GM18907 (cell line): Measurements from ENCODE around the gene CLASP1.
"Not testable (repeated sequence)": the region's sequence is repeated elsewhere in the genome, so short reads cannot be mapped to it uniquely, and the experiment has no call there.

Experiments used
- ATAC-seq: cut with Tn5 transposase; IDR thresholded peaks from one replicate; pipeline ENCODE4 v1.9.1; 2021; ENCODE audit warnings: mild to moderate bottlenecking, moderate library complexity; ENCODE audit not compliant: unreplicated experiment

The CLASP1 gene

GRCh38 chr2:121626777-121627524 is 22.3 kb downstream of the CLASP1 start:
- no peak for ATAC-seq

GRCh38 chr2:121625953-121626352 is 23.3 kb downstream of the CLASP1 start:
- ATAC-seq, result no peak

- no peak for ATAC-seq
Observed at GRCh38 chr2:121617042-121617599, 32.1 kb downstream of the CLASP1 start.

GRCh38 chr2:121613774-121614173 is 35.5 kb downstream of the CLASP1 start:
- ATAC-seq, result no peak

GRCh38 chr2:121613152-121613551 is 36.1 kb downstream of the CLASP1 start:
- ATAC-seq, result no peak

GRCh38 chr2:121611730-121612705 is 37.2 kb downstream of the CLASP1 start:
- no peak for ATAC-seq

GRCh38 chr2:121611048-121611649 is 38.1 kb downstream of the CLASP1 start:
- ATAC-seq, result not testable (repeated sequence)

DNA sequence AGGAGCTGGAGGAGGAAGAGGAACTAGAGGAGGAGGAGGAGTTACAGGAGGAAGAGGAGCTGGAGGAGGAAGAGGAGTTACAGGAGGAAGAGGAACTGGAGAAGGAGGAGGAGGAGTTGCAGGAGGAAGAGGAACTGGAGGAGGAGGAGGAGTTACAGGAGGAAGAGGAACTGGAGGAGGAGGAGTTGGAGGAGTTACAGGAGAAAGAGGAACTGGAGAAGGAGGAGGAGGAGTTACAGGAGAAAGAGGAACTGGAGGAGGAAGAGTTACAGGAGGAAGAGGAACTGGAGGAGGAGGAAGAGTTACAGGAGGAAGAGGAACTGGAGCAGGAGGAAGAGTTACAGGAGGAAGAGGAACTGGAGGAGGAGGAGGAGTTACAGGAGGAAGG is 38.8 kb downstream of the CLASP1 start:
- ATAC-seq, result not testable (repeated sequence)

DNA sequence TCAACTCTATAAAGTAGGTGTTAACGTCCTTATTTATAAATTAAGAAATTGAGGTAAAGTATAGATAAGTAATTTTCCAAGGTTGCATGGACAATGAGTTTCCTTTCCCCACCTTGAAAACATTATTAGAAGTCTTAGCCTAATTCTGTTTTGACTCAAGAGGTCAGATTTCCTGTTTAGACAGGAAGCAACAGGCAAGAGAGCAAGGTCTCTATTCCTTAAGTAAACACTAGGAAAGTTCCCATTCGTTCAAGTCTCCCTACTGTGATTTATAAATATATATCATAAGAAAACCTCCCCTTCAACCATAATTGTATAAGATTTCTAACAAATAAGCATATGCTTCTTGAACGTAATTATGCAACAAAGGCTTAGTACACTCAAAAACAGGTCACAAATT is 40.3 kb downstream of the CLASP1 start:
- no peak for ATAC-seq

GRCh38 chr2:121608367-121608766 is 40.9 kb downstream of the CLASP1 start:
- ATAC-seq, result no peak

GRCh38 chr2:121605820-121606733 is 43.2 kb downstream of the CLASP1 start:
- no peak for ATAC-seq

- no peak for ATAC-seq
Observed at GRCh38 chr2:121603185-121603584, 46.1 kb downstream of the CLASP1 start.

DNA sequence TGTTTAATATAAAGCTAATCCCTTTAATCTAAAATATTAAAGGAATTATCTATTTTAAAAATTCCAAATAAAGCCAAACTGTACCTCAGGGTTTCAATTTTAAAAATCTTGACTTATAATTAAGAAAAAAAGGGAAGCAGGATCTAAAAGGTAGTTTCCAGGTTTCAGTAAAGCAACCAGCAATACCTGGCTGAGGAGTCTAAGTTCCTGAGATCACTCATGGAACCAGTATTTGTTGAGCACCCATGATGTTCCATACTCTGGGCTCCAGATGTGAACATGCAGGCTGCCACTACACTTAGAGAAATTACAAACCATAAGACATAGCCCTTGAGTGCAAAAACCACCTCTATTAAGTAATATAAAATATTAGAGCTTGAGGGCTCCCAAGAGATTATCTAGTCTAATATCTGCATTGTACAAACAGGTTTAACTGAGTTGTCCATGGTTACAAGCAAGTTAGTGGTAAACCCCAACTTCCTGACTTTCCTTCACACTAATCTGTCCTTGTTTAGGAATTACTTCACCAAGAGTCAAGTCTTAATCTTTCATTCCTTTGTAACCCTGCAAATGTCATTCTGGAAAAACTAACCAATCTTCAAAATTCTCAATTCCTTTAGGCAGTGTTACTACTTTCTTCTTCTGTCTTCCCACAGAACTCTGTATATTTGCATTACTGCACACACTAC is 49.2 kb downstream of the CLASP1 start:
- ATAC-seq, result peak; percentile 69

- no peak for ATAC-seq
Observed at GRCh38 chr2:121598087-121598486, 51.2 kb downstream of the CLASP1 start.

DNA sequence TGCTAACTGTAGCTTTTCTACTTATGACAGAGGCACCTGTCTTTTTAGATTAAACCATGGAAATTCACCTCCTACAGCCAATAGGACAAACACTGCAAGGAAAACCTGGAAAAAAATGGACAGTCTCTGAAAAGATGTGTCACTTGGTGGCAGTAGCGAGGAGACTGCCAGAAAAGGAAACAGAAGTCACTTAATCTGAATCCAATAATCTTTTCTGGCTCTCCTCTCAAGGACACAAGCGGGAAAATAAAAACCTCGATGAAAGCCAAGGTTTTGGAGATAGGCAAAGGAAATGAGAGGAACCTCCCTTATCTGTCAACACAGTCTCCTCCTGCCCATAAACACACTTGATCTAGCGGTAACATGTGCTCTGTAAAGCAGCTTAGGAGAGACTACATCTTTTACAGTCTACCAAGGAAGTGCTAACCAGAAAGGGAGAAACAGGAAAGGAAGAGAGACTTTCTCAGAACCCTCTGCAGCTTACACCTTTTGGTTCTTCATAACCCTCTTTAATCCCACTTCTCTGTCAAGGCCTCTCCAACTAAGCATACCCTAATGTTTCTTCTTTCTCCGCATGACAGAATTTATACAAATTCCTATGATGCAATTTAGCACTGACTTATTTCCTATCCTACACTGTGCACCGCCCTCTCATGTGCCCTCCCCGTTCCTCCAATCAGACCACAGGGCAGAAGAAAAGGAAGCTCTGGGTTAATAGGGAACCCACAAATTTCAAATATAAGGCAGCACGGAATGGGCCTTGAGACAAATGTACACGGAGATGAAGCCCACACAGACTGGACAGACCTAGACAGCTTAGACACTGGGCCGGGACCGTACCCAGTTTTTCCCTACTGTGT is 52.8 kb downstream of the CLASP1 start:
- peak; percentile 74 for ATAC-seq

DNA sequence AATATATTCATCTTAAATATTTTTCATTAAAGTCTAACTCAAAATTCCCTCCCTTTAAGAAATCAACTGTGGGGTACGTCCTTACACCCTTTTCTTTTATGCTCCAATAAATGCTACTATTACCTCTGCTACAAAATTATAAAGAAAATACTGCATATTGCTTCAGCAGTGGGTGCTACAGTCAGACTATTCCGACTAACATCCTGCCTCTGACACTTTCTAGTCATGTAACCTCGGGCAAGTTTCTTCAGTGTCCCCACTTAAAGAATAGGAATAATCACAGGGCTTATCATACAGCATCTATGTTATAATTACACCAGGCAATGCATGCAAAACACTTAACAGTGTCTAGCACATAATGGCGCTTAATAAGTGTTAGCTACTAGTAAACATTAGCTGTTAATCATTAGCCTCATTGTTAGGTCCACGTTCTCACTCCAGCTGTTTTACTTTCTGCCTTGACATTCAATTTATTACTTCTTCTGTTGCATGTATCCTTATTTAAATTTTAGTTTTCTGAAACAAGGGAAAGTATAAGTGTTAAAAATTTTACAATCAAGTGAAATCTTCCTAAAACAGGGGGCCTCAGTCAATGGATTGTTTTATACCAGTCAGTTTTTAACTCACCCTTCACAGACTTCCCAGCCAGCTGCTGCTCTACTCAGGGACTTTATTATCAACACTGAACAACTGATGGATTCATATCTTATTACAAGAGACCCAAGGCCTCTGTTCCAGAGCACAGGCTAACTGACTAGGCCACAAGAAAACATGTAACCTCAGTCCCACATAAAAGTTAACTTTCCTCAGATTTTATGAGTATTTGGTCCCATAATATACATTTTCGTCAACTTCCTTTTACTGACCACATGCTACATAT is 54.0 kb downstream of the CLASP1 start:
- peak; percentile 43 for ATAC-seq

GRCh38 chr2:121591199-121591598 is 58.1 kb downstream of the CLASP1 start:
- ATAC-seq, result no peak

DNA sequence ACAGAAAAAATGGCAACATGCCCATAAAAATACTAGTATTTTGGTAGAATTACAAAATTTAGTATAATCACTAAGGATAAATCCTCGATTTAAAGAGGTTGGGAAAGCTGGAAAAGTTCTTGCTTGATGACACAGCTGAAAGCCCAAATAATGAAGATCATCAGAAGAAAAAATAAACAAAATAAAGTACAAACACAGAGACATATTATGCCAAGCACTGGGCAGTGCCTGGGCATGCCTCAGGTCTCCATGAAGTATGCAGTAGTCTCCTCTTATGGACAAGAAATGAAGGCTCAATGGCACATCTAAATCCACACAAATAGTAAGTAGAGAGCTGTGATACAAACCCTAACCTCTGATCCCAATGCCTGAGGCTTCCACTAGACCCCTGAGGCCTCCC is 60.9 kb downstream of the CLASP1 start:
- no peak for ATAC-seq
